Measurements from ENCODE around the gene FNTB.
A peak's percentile ranks its signal among the peaks of the same experiment; 100 is the strongest.

Gene FNTB

DNA sequence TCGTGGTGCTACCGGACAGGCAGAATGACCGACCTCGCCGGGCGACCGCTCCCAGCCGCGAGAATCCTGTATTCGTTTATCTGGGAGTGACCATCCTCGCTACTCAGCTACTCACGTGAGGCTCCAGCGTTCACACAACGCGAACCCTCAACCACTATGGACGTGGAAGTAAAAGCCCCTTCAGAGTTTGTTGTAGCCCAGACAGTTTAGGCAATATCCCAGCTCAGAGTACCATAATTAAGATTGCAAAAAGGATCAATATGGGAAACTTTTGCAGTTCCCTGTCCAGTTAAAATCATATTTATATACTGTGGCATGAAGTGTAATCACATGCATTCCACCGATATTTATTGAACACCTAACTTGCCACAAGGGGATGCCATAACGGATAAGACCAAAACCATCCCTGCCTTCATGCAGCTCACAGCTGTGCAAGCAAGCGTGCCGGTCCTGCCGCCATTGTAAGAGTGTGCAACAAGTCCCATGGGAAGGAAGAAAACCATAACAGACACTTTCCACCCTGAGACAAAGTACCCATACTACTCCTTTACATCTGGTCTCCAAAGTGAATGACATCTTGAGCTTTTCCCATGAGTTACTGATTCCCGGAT, 116.6 kb downstream of the FNTB start:
- DNase-seq (ENCODE audit: low read depth, low spot score): no peak
- TF ChIP-seq, protein P1, sequence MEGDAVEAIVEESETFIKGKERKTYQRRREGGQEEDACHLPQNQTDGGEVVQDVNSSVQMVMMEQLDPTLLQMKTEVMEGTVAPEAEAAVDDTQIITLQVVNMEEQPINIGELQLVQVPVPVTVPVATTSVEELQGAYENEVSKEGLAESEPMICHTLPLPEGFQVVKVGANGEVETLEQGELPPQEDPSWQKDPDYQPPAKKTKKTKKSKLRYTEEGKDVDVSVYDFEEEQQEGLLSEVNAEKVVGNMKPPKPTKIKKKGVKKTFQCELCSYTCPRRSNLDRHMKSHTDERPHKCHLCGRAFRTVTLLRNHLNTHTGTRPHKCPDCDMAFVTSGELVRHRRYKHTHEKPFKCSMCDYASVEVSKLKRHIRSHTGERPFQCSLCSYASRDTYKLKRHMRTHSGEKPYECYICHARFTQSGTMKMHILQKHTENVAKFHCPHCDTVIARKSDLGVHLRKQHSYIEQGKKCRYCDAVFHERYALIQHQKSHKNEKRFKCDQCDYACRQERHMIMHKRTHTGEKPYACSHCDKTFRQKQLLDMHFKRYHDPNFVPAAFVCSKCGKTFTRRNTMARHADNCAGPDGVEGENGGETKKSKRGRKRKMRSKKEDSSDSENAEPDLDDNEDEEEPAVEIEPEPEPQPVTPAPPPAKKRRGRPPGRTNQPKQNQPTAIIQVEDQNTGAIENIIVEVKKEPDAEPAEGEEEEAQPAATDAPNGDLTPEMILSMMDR (IDR thresholded peaks at IDR 0.05; ENCODE audit: low read depth, low read length): peak; percentile 5
- peak overlapping the region; percentile 77 for H3K4me3 ChIP-seq (ENCODE audit: low read depth, low read length)
- in situ Hi-C loops (cut with HindIII; ENCODE audit: low sequenced_read_pairs): no loop called here

DNA sequence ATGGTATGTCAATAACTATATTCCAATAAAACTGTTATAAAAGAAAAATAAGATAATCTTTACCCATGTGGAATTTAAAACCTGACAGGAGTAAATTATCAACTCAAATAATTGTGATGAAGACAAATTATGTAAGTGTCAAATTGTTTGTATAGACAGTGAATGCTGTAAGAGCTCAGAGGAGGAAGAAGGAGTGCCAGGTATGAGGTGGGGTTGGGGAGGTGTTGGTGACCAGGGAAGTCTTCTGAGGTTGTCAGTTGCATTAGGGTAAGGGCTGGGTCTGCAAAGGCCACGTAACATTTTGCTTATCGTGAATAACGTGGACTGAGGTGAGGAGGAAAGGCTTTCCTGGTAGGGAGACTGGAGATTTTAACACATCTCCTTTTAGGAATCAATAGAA, 118.1 kb downstream of the FNTB start:
- DNase-seq (ENCODE audit: low read depth, low spot score): no peak
- H3K4me3 ChIP-seq (ENCODE audit: low read depth, low read length): no peak overlapping the region
- TF ChIP-seq, protein P1 (IDR thresholded peaks at IDR 0.05; ENCODE audit: low read depth, low read length): no peak
- in situ Hi-C loops (cut with HindIII; ENCODE audit: low sequenced_read_pairs): no loop called here

DNA sequence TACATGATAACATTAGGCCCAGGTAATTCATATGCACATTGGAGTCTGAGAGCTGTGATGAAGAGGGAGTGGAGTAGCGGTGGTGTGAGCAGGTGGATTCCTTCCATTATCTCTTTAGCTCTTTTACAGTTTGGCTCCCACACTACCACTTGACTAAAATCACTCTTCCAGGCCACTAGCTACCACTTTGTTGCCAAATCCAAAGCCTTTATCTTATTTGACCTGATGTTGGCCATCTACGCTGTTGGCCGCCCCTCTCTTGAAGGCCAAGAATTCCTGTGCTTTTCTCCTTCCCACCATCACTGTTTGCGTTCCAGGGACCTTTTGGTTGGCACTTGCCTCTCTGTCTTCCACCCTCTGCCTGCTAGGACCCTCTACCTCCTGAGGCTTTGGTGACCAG, 119.6 kb downstream of the FNTB start:
- in situ Hi-C loops (cut with HindIII; ENCODE audit: low sequenced_read_pairs): no loop called here
- H3K4me3 ChIP-seq (ENCODE audit: low read depth, low read length): no peak overlapping the region
- TF ChIP-seq, protein P1 (IDR thresholded peaks at IDR 0.05; ENCODE audit: low read depth, low read length): no peak
- DNase-seq (ENCODE audit: low read depth, low spot score): no peak

DNA sequence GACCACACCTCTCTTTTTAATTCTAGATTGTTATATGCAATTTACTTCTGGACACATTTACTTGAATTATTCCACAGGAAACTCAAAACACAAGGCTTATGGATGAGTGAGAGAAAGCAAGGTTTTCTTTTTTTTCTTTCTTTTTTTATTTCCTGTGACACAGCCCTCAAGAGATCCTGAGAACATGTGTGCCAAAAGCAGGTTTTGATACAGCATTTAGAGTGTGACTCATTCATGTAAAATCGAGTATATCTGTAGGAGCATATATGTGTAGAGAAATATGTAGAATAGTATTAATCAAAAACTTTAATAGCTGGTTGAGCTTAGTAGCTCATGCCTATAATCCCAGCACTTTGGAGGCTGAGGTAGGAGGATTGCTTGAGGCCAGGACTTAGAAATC, 120.0 kb downstream of the FNTB start:
- no peak for DNase-seq (ENCODE audit: low read depth, low spot score)
- TF ChIP-seq, protein P1 (IDR thresholded peaks at IDR 0.05; ENCODE audit: low read depth, low read length): no peak
- in situ Hi-C loops (cut with HindIII; ENCODE audit: low sequenced_read_pairs): no loop called here
- H3K4me3 ChIP-seq (ENCODE audit: low read depth, low read length): no peak overlapping the region

DNA sequence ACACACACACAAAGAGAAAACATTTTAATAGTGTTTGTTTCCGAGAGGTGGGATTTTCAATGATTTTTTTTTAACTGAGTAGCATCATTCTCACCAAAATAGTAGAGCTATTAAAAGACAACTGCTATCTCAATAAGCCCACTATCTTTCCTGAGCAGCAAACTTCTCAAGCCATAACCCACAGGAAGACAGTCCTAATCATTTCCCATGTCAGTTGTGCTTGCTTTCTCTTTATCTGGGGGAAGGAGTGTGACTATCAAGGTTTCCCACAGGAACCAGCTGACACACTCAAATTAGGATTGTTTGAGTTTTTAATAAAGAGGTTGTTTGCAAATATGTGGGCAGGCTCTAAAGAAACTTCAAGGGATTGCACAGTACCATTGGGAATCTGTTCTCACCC, 120.5 kb downstream of the FNTB start:
- no peak overlapping the region for H3K4me3 ChIP-seq (ENCODE audit: low read depth, low read length)
- TF ChIP-seq, protein P1 (IDR thresholded peaks at IDR 0.05; ENCODE audit: low read depth, low read length): no peak
- DNase-seq (ENCODE audit: low read depth, low spot score): no peak
- in situ Hi-C loops (cut with HindIII; ENCODE audit: low sequenced_read_pairs): no loop called here

DNA sequence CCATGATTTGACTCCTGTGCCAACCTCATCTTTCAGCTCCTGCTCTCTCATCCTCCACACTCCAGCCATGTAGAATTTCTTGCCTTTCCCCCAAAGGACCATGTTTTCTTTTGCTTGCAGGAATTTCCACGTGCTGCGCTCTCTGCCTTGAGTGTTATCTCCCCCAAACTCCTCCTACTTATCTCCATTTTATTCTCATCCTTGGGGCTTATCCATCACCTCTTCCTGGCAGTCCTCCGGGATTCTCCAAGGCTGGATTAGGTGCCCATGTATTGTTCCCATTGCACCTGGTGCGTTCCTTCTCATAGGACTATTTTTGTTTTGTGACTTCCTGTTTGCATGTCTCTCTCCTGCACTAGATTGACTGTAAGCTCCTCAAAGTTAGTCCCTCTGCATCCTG, 122.7 kb downstream of the FNTB start:
- TF ChIP-seq, protein P1 (IDR thresholded peaks at IDR 0.05; ENCODE audit: low read depth, low read length): no peak
- in situ Hi-C loops (cut with HindIII; ENCODE audit: low sequenced_read_pairs): no loop called here
- no peak for DNase-seq (ENCODE audit: low read depth, low spot score)

DNA sequence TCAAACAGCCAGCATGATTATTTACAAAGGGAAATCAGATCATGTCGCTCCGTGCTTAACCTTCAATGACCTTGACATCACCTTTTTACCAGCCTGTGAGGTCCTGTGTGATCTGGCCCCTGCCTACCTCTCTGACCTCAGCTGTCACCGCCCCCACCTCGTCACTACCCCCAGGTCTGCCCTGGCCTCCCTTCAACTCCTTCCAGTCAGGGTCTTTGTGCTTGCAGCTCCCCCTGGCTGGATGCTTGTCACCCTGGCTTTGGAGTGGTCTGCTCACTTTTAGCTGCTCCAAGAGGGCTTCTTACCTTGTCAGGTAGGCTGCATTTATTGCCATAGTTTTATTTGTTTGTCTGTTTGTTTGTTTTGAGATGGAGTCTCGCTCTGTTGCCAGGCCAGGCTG, 123.8 kb downstream of the FNTB start:
- in situ Hi-C loops (cut with HindIII; ENCODE audit: low sequenced_read_pairs): no loop called here
- no peak overlapping the region for H3K4me3 ChIP-seq (ENCODE audit: low read depth, low read length)
- TF ChIP-seq, protein P1 (IDR thresholded peaks at IDR 0.05; ENCODE audit: low read depth, low read length): no peak
- DNase-seq (ENCODE audit: low read depth, low spot score): no peak

More for the DNA sequence above, 122.7 kb downstream of the FNTB start:
- H3K4me3 ChIP-seq (ENCODE audit: low read depth, low read length): no peak overlapping the region
